Mesenchymal stem cell (in vitro differentiated cells and primary cell): ENCODE measurements around the gene AEBP2.
"Not testable (repeated sequence)": the region's sequence is repeated elsewhere in the genome, so short reads cannot be mapped to it uniquely, and the experiment has no call there.

Experiments used
- DNase-seq: peaks from one replicate; pipeline ENCODE4 v3.0.0-alpha.2; 2013
- H2AFZ ChIP-seq: one replicate; pipeline ENCODE4 v1.6.1; 2013; ENCODE audit warnings: low read depth, mild to moderate bottlenecking, control low read depth, inconsistent platforms, low read length, moderate library complexity
- H2AK5ac ChIP-seq: 2 replicates; pipeline ENCODE4 v1.6.1; 2013; ENCODE audit warnings: low read length, moderate library complexity, mild to moderate bottlenecking, inconsistent platforms; ENCODE audit not compliant: severe bottlenecking
- H2BK120ac ChIP-seq: one replicate; pipeline ENCODE4 v1.6.1; 2013; ENCODE audit warnings: low read depth, mild to moderate bottlenecking, inconsistent platforms, low read length, moderate library complexity
- H2BK12ac ChIP-seq, 2 experiments: one replicate each; pipeline ENCODE4 v1.6.1; 2013; ENCODE audit warnings: inconsistent platforms in 2 of 2, low read length in 2 of 2, mild to moderate bottlenecking in 2 of 2, moderate library complexity in 2 of 2, control low read depth in 1 of 2
- H2BK15ac ChIP-seq: one replicate; pipeline ENCODE4 v1.6.1; 2013; ENCODE audit warnings: mild to moderate bottlenecking, low read depth, inconsistent platforms; ENCODE audit not compliant: poor library complexity, severe bottlenecking
- H2BK5ac ChIP-seq: 2 replicates; pipeline ENCODE4 v1.6.1; 2013; ENCODE audit warnings: low read depth, mild to moderate bottlenecking, low read length, control low read depth, inconsistent platforms; ENCODE audit not compliant: poor library complexity, severe bottlenecking
- H3K14ac ChIP-seq, 2 experiments: one replicate each; pipeline ENCODE4 v1.6.1; 2013; ENCODE audit warnings: inconsistent platforms in 2 of 2, low read length in 2 of 2, control low read depth in 1 of 2, mild to moderate bottlenecking in 1 of 2, moderate library complexity in 1 of 2
- H3K18ac ChIP-seq, 2 experiments: one replicate each; pipeline ENCODE4 v1.6.1; 2013; ENCODE audit warnings: inconsistent platforms in 2 of 2, low read length in 2 of 2, control low read depth in 1 of 2, low read depth in 1 of 2, mild to moderate bottlenecking in 1 of 2
- H3K23ac ChIP-seq, 2 experiments: one replicate each; pipeline ENCODE4 v1.6.1; 2013; ENCODE audit warnings: inconsistent platforms in 2 of 2, low read length in 2 of 2, mild to moderate bottlenecking in 2 of 2, moderate library complexity in 2 of 2, control low read depth in 1 of 2
- H3K27ac ChIP-seq: 2 replicates; pipeline ENCODE4 v1.5.1; 2013; ENCODE audit warnings: mild to moderate bottlenecking, moderate library complexity, low read length, control low read depth, inconsistent platforms; ENCODE audit not compliant: poor library complexity, severe bottlenecking
- H3K27me3 ChIP-seq, 2 experiments: 2 replicates each; pipeline versions ENCODE4 v1.6.1 to v1.7.0; 2013; ENCODE audit warnings: low read length in 2 of 2, mild to moderate bottlenecking in 2 of 2, moderate library complexity in 2 of 2, control low read depth in 1 of 2, inconsistent platforms in 1 of 2; ENCODE audit not compliant: control insufficient read depth in 1 of 2, insufficient read depth in 1 of 2
- H3K36me3 ChIP-seq, 2 experiments: 2 replicates each; pipeline versions ENCODE4 v1.6.1 to v1.7.0; 2013; ENCODE audit warnings: low read length in 2 of 2, control low read depth in 1 of 2, inconsistent platforms in 1 of 2, low read depth in 1 of 2, mild to moderate bottlenecking in 1 of 2; ENCODE audit not compliant: insufficient read depth in 2 of 2, control insufficient read depth in 1 of 2
- H3K4ac ChIP-seq, 2 experiments: one replicate each; pipeline ENCODE4 v1.6.1; 2013; ENCODE audit warnings: inconsistent platforms in 2 of 2, low read length in 2 of 2, mild to moderate bottlenecking in 2 of 2, moderate library complexity in 2 of 2, control low read depth in 1 of 2, low read depth in 1 of 2
- H3K4me1 ChIP-seq: 2 replicates; pipeline ENCODE4 v1.6.1; 2013; ENCODE audit warnings: low read depth, low read length, control low read depth; ENCODE audit not compliant: control insufficient read depth, insufficient read depth
- H3K4me2 ChIP-seq: 2 replicates; pipeline ENCODE4 v1.6.1; 2013; ENCODE audit warnings: low read length, mild to moderate bottlenecking, inconsistent platforms; ENCODE audit not compliant: poor library complexity, severe bottlenecking
- H3K4me3 ChIP-seq, 2 experiments: 2 replicates each; pipeline versions ENCODE4 v1.5.1 to v1.7.0; 2013; ENCODE audit warnings: low read length in 2 of 2, mild to moderate bottlenecking in 2 of 2, control low read depth in 1 of 2, low read depth in 1 of 2; ENCODE audit not compliant: insufficient read depth in 1 of 2
- H3K79me1 ChIP-seq: replicated peaks from 2 replicates; pipeline ENCODE4 v1.6.1; 2013; ENCODE audit warnings: mild to moderate bottlenecking, control low read depth, low read length, inconsistent platforms; ENCODE audit not compliant: poor library complexity, severe bottlenecking
- H3K9ac ChIP-seq: 2 replicates; pipeline ENCODE4 v1.7.0; 2013; ENCODE audit warnings: mild to moderate bottlenecking, low read length, moderate library complexity
- H3K9me3 ChIP-seq: 2 replicates; pipeline ENCODE4 v1.7.0; 2013; ENCODE audit warnings: mild to moderate bottlenecking, low read length; ENCODE audit not compliant: control insufficient read depth
- H4K8ac ChIP-seq: one replicate; pipeline ENCODE4 v1.6.1; 2013; ENCODE audit warnings: inconsistent platforms, mild to moderate bottlenecking, low read length, moderate library complexity
- H4K91ac ChIP-seq: one replicate; pipeline ENCODE4 v1.6.1; 2013; ENCODE audit warnings: mild to moderate bottlenecking, low read length, inconsistent platforms
- WGBS: methylation state at CpG from one replicate; pipeline ENCODE4 v1.1.7; 2013; ENCODE audit warnings: mixed read lengths; 5-methylcytosine and 5-hydroxymethylcytosine counted together

Gene AEBP2

GRCh38 chr12:19548834-19549233 is 109.5 kb downstream of the AEBP2 start:
- Histone ChIP-seq H2BK15ac (no peak overlapping the region), H2BK12ac (no peak overlapping the region), H3K27ac (no peak overlapping the region), H3K4me1 (no peaks in the 10 kb centered on the region), H3K4me3 (no peak overlapping the region), H4K91ac (no peak overlapping the region), H3K18ac (no peak overlapping the region), H3K14ac (no peak overlapping the region), H3K79me1 (peaks cover 2% of the 10 kb centered on the region), H2AFZ (no peak overlapping the region), H3K23ac (no peak overlapping the region), H3K4ac (no peak overlapping the region), H3K4me2 (no peak overlapping the region), H2BK120ac (no peak overlapping the region), H3K9me3 (no peaks in the 10 kb centered on the region), H3K36me3 (peaks cover 0 to 8% of the 10 kb centered on the region in 2 experiments), H4K8ac (no peak overlapping the region), H3K9ac (no peak overlapping the region), H2AK5ac (no peak overlapping the region), H3K27me3 (no peaks in the 10 kb centered on the region), H2BK5ac (no peak overlapping the region)
- 100% methylated on average over 1 of the region's 4 CpGs for WGBS
- DNase-seq: no peak

GRCh38 chr12:19550626-19551025 is 111.3 kb downstream of the AEBP2 start:
- H4K91ac ChIP-seq: no peak overlapping the region
- no peaks in the 10 kb centered on the region for H3K27me3 ChIP-seq
- peaks cover 0 to 8% of the 10 kb centered on the region in 2 experiments for H3K36me3 ChIP-seq
- no peak overlapping the region for H2BK15ac ChIP-seq
- no peak overlapping the region for H3K4ac ChIP-seq
- no peak overlapping the region for H2BK120ac ChIP-seq
- H3K23ac ChIP-seq: no peak overlapping the region
- no peak overlapping the region for H4K8ac ChIP-seq
- no peak for DNase-seq
- H3K9me3 ChIP-seq: no peaks in the 10 kb centered on the region
- no peak overlapping the region for H3K4me2 ChIP-seq
- no peak overlapping the region for H3K9ac ChIP-seq
- H3K4me1 ChIP-seq: no peaks in the 10 kb centered on the region
- no peak overlapping the region for H3K18ac ChIP-seq
- no peak overlapping the region for H3K4me3 ChIP-seq
- no peak overlapping the region for H2AK5ac ChIP-seq
- no peaks in the 10 kb centered on the region for H3K79me1 ChIP-seq
- H3K14ac ChIP-seq: no peak overlapping the region
- WGBS: 91% methylated on average over 3 of the region's 4 CpGs
- H2BK5ac ChIP-seq: no peak overlapping the region
- no peak overlapping the region for H2AFZ ChIP-seq
- no peak overlapping the region for H2BK12ac ChIP-seq
- H3K27ac ChIP-seq: no peak overlapping the region

GRCh38 chr12:19552441-19553097 is 113.3 kb downstream of the AEBP2 start:
- not testable (repeated sequence) for H3K27me3 ChIP-seq, H3K4me2 ChIP-seq, H3K27ac ChIP-seq, H3K14ac ChIP-seq, H3K4ac ChIP-seq, H4K91ac ChIP-seq, H4K8ac ChIP-seq, H2BK15ac ChIP-seq, DNase-seq, H2BK12ac ChIP-seq, H3K9me3 ChIP-seq, H3K4me1 ChIP-seq, H2BK120ac ChIP-seq, H3K18ac ChIP-seq, H3K9ac ChIP-seq, H3K79me1 ChIP-seq, H2AK5ac ChIP-seq, H3K4me3 ChIP-seq, H2AFZ ChIP-seq, H2BK5ac ChIP-seq, H3K23ac ChIP-seq
- 95% methylated on average over 11 of the region's 13 CpGs for WGBS
- H3K36me3 ChIP-seq: peaks cover 0 to 12% of the 10 kb centered on the region in 2 experiments

- Histone ChIP-seq H3K23ac (no peak overlapping the region), H3K4ac (no peak overlapping the region), H2AK5ac (no peak overlapping the region), H3K4me3 (no peak overlapping the region), H4K91ac (no peak overlapping the region), H3K4me2 (no peak overlapping the region), H3K27me3 (no peaks in the 10 kb centered on the region), H3K14ac (no peak overlapping the region), H3K9me3 (no peaks in the 10 kb centered on the region), H2BK15ac (no peak overlapping the region), H2AFZ (no peak overlapping the region), H3K4me1 (no peaks in the 10 kb centered on the region), H2BK120ac (no peak overlapping the region), H3K36me3 (peaks cover 0 to 13% of the 10 kb centered on the region in 2 experiments), H4K8ac (no peak overlapping the region), H2BK12ac (no peak overlapping the region), H3K18ac (no peak overlapping the region), H3K27ac (no peak overlapping the region), H3K9ac (no peak overlapping the region), H2BK5ac (no peak overlapping the region), H3K79me1 (no peaks in the 10 kb centered on the region)
- DNase-seq: no peak
- 92% methylated on average over 1 of the region's 2 CpGs for WGBS
Observed at GRCh38 chr12:19553175-19553574, 113.9 kb downstream of the AEBP2 start.
